NCI-H1048 (cell line): Measurements from ENCODE around the gene SETD4.
"Not testable (repeated sequence)": the region's sequence is repeated elsewhere in the genome, so short reads cannot be mapped to it uniquely, and the experiment has no call there.

Experiments used
- DNase-seq: peaks from one replicate; lab custom pipeline; 2025; lab: John Stamatoyannopoulos, UW

The SETD4 gene

GRCh38 chr21:36079010-36079649 is 18.8 kb upstream of the SETD4 start:
- no peak for DNase-seq

- no peak for DNase-seq
These were observed 17.4 kb upstream of the SETD4 start for GRCh38 chr21:36077758-36078157.

GRCh38 chr21:36076878-36077655 is 16.7 kb upstream of the SETD4 start:
- DNase-seq, result no peak

- no peak for DNase-seq
These were observed 15.6 kb upstream of the SETD4 start for GRCh38 chr21:36075953-36076352.

GRCh38 chr21:36075171-36075570 is 14.8 kb upstream of the SETD4 start:
- DNase-seq, result no peak

- DNase-seq, result not testable (repeated sequence)
These were observed 13.6 kb upstream of the SETD4 start for GRCh38 chr21:36073911-36074310.

- no peak for DNase-seq
These were observed 12.9 kb upstream of the SETD4 start for GRCh38 chr21:36073181-36073580.

- no peak for DNase-seq
These were observed 12.3 kb upstream of the SETD4 start for GRCh38 chr21:36072453-36073162.

GRCh38 chr21:36070999-36071398 is 10.7 kb upstream of the SETD4 start:
- no peak for DNase-seq

- DNase-seq, result no peak
These were observed 9.6 kb upstream of the SETD4 start, which contains the start of gene CBR1 for GRCh38 chr21:36069713-36070583. TSS of gene CBR1 (plus strand) at chr21:36070024. CDS start at chr21:36070116, 92 bp downstream.

GRCh38 chr21:36068748-36069398 is 8.5 kb upstream of the SETD4 start:
- DNase-seq, result no peak

GRCh38 chr21:36065497-36066036 is 5.2 kb upstream of the SETD4 start:
- DNase-seq, result no peak

- DNase-seq, result no peak
These were observed 3.7 kb upstream of the SETD4 start for GRCh38 chr21:36064085-36064460.

- no peak for DNase-seq
These were observed 3.2 kb upstream of the SETD4 start for GRCh38 chr21:36063375-36064084.

GRCh38 chr21:36061445-36061844 is 1.1 kb upstream of the SETD4 start:
- no peak for DNase-seq

GRCh38 chr21:36059823-36060158 is 535 bp downstream of the SETD4 start:
- DNase-seq, result no peak

- no peak for DNase-seq
These were observed 4.8 kb downstream of the SETD4 start for GRCh38 chr21:36055551-36055950.

- no peak for DNase-seq
These were observed 6.6 kb downstream of the SETD4 start for GRCh38 chr21:36053715-36054062.

- no peak for DNase-seq
These were observed 7.2 kb downstream of the SETD4 start for GRCh38 chr21:36052860-36053714.

- no peak for DNase-seq
These were observed 12.0 kb downstream of the SETD4 start for GRCh38 chr21:36048357-36048756.
